Activated CD4-positive, alpha-beta T cell treated with anti-CD3 and anti-CD28 coated beads for 4 hours (primary cell): ENCODE data around the gene CREB3L4.

Experiments used
- DNase-seq, 2 donors: peaks; one replicate each; pipeline ENCODE4 v3.0.0-alpha.2; 2020

Gene CREB3L4

GRCh38 chr1:153967107-153967999 lies at the start of gene CREB3L4:
CREB3L4 (plus strand) TSS chr1:153967902; CDS start chr1:153968526, 624 bp downstream.
- DNase-seq, result peak; percentile 76 to 78

DNA sequence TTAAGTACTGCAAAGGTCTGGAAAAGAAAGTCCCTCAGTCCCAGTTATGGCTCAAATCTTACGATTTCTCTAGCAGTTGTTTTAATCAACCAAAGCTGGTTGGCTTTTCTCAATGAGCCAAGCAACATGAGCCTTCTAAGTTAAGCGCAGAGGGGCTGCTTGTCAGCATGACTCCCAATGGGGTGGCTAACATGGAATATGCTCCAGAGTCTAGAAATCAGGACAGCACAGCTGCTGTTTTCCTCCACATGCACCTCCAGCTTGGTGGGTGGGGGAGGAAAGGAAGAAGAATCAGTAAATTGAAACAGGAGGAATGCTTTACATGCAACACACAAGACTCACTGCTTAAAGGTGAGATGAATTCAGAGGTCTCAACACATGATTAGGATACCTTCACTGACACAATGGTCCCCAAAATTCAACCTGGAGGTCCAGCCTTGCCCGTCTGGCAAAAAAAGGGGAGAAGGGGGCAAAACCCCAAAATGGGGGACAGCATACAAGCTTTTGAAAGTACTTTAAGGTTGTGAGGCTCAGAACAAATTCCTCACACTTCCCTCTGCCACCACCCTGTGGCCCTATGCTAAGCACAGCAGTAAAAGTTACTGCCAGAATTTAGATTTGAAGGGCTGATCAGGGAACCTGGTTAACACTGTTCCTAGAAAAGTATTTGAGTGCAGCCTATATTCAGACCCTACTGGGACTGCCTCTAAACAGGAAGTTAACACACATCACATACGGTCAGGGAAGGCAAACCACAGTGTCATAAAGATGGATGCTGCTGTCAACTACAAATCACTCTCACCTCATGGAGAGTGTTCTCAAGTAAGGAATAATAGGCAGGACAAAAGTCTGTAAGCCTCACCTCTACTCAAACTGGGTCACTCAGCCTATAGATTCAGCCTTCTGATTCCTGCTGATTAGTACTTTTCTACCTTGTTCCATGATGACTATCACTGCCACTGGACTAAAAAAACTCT lies 47.5 kb upstream of the CREB3L4 start:
- no peak for DNase-seq

- DNase-seq, result no peak
Measured at GRCh38 chr1:153921080-153921802, 46.5 kb upstream of the CREB3L4 start.

DNA sequence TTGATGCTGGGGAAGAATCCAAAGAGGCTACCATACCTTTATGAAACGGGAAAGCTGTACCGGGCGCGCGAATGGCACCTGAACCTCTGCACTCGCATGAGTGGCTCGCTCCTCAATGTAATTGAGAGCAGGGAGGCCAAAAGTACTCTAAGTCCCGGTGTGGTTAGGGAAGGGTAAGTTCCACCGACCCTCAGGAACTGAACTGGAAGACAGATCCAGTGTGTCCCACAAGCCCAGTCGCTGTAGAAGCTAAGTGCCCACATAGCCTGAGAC lies 46.0 kb upstream of the CREB3L4 start:
- peak in 1 of 2 donors; percentile 12 for DNase-seq

GRCh38 chr1:153922076-153922971 lies 45.4 kb upstream of the CREB3L4 start:
- peak; percentile 62 to 70 for DNase-seq

GRCh38 chr1:153922972-153923925 lies 44.5 kb upstream of the CREB3L4 start, which contains the start of gene GATAD2B:
GATAD2B (minus strand) TSS chr1:153922972; CDS start chr1:153828347, 94,625 bp downstream.
- peak; percentile 99 for DNase-seq

GRCh38 chr1:153926405-153926804 lies 41.3 kb upstream of the CREB3L4 start:
- no peak for DNase-seq

DNA sequence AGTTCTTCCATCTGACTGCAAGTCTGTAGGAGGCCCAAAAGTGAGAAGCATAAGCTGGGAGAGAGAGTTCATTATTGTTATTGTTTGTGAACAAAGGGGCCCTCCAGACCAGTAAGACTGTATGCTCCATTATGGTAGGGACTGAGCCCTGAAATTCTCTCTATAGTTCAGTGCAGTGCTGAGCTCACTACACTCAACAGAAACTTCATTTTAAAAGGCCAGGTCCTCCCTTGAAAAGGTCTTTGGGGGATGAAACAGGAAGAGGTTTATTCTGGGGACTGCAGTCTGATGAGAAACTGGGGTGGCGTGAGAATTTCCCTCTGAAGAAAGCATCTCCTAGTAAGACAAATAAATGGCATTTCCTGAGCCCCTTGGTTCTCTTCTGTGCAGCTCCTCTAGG lies 39.5 kb upstream of the CREB3L4 start:
- no peak for DNase-seq

DNA sequence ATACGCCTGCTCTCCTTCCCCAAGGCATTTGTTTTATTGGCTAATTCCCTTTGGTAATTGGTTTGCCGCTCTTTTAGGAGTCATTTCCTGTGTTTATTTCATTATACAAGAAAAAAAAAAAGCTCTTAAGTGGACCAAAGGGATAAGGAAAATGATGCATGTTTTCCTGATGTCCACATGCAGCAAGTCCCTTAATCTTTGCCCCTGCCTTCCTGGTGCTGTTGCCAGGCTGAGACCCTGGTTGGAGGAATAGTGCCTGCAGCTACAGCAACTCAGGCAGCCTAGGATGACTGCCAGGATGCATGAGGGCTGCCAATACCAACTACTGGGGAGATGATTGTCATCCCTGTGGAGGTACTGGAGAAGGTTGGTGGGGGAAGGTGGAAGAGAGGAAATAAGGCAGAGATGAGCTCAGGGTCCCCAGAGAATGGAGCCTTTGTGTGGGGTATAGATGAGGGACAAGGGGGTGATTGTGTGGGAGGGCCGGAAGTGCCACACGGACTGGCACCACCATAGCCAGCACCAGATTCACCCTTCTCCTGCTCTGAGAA lies 38.8 kb upstream of the CREB3L4 start:
- DNase-seq, result no peak

- DNase-seq, result no peak
Measured at GRCh38 chr1:153929426-153929825, 38.3 kb upstream of the CREB3L4 start.

GRCh38 chr1:153929981-153930948 lies 37.4 kb upstream of the CREB3L4 start:
- no peak for DNase-seq

GRCh38 chr1:153932156-153933131 lies 35.3 kb upstream of the CREB3L4 start:
- no peak for DNase-seq

DNA sequence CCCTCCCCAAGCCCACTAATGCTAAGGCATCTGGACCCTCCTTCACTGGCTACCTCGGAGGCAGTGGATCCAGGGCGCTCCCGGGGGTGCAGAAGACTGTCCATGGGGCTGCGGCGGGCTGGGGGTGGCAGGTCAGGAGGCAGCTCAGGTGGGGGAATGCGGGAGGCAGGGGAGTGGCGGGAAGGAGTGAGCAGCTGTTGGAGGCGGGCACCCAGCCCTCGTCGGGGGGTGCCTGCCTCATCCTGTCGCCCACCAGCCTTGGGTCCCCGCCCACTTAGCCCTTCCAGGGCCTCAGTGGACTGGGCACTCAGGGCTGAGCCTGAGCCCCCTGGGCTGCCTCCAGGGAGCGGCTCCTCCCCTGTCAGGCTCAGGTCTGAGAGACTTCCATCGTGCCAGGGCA lies 34.3 kb upstream of the CREB3L4 start:
- DNase-seq, result no peak

DNA sequence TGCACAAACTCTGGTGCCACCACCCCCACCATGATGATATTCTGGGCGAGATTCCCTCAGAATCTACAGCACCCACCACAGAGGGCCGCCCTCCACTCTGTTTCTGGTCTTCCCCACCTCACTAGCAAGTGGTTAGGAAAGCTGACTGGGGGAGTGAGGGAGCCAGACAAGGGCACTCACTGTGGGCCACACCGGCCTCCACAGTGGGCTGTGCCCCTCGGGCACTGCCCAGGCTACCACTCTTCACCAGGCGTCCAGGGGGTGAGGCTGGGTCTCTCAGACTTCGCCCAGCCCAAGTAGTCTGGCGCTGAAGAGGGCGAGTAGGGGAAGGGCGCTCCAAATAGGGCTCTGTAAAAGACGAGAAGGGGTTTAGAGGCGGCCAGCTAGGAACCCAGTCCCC lies 33.7 kb upstream of the CREB3L4 start:
- no peak for DNase-seq

DNA sequence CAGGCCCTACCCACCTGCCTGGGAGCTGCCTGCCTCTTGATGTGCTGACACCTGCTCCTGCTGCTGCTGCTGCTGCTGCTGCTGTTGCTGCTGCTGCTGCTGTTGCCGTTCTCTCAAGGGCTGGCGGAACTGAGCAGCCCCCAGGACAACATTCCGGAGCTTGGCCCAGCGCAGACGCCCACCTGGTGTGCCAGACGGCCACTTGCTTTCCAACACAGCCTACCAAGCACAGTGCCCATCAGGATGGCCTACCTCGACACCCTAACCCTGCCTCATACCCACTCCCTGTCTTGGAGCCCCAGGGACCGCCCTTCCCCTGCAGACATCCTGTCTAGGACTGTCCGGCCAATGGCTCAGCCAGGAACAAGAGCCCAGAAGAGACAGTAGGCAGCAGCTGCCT lies 33.0 kb upstream of the CREB3L4 start:
- DNase-seq, result no peak

GRCh38 chr1:153936011-153936802 lies 31.5 kb upstream of the CREB3L4 start:
- DNase-seq, result no peak

GRCh38 chr1:153937331-153937730 lies 30.4 kb upstream of the CREB3L4 start:
- no peak for DNase-seq
